ENCODE measurements around the gene CATSPER1. TPM values are rescaled to one million over a fixed set of nuclear protein-coding genes. Genes with fewer than 3 reads are reported as not detected.

CATSPER1 gene
- total and polyA plus RNA-seq, 2 of the 8 experiments (the other 6 are each of a cell fraction or from before 2014, with no cell fraction given): not detected

DNA sequence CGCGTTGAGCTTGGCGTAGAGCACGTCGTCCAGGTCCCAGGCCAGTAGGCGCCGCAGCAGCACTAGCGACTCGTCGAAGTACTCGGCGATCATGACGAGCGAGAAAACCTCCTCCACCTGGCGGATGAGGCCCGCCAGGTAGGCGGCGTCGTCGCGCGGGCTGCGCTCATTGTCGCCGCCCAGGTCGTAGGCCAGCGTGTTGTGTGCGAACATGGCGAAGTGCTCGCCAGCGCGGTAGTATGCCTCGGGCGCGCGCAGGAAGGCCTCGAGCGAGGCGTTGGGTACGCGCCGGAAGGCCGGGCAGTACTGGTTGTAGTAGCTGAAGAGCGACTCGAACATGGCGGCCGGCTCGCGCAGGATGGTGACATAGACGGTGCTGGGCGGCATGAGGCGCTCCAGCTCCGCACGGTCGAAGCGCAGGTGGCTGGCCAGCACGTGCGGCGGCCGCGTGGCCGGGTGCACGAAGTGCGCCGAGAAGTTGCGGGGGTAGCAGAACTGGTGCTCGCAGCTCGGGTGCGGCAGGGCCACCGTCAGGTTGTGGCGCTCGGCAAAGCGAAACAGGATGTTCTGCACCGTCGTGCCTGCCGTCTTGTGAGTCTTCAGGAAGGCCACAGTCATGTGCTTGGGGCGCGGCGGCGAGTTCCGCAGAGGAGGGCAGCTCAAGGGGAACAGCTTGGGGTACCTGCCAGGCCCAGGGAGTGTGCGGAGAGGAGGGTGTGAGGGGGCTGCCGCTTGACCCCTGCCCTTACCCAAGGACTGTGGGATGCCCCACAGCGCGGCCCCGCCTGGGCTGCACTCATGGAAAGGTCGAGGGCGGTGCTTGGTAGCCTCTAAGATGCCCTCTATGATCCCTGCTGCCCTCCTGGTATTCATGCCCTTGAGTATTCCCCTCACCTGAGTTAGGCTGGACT lies 17.0 kb upstream of the CATSPER1 start (continued):
- TF ChIP-seq FOSL1 (IDR thresholded peaks at IDR 0.05; ENCODE audit: insufficient read depth, low read depth, low read length) (no peak), CHD2 (IDR thresholded peaks at IDR 0.05; ENCODE audit: low read length) (no peak), PHF8 (conservative IDR thresholded peaks at IDR 0.05; ENCODE audit: low read depth, low read length) (no peak), EGR1 (IDR thresholded peaks at IDR 0.05; ENCODE audit: borderline replicate concordance, low read depth, low read length) (no peak)
- TF ChIP-seq, protein P1, sequence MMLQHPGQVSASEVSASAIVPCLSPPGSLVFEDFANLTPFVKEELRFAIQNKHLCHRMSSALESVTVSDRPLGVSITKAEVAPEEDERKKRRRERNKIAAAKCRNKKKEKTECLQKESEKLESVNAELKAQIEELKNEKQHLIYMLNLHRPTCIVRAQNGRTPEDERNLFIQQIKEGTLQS (IDR thresholded peaks at IDR 0.05; ENCODE audit: insufficient read depth, low read depth, low read length): no peak
- TF ChIP-seq, protein P2, sequence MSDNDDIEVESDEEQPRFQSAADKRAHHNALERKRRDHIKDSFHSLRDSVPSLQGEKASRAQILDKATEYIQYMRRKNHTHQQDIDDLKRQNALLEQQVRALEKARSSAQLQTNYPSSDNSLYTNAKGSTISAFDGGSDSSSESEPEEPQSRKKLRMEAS (IDR thresholded peaks at IDR 0.05): no peak
